BE2C (cell line): ENCODE results near the gene TRIM25.

Source experiments
- DNase-seq: peaks from one replicate; pipeline ENCODE4 v3.0.0-alpha.2; 2020
- H3K27me3 ChIP-seq: fragments of 250-450 bp; sonication (Bioruptor Pico); 2 replicates; pipeline ENCODE4 v1.5.1; 2020; ENCODE audit warnings: mild to moderate bottlenecking
- H3K36me3 ChIP-seq: fragments of 250-450 bp; sonication (Bioruptor Pico); 2 replicates; pipeline ENCODE4 v1.5.1; 2020; ENCODE audit warnings: mild to moderate bottlenecking
- H3K4me1 ChIP-seq: fragments of 250-450 bp; sonication (Bioruptor Pico); 2 replicates; pipeline ENCODE4 v1.5.1; 2020
- H3K4me3 ChIP-seq: 2 replicates; pipeline ENCODE4 v1.5.1; 2011; ENCODE audit warnings: low read depth, low read length
- H3K9me3 ChIP-seq: fragments of 250-450 bp; sonication (Bioruptor Pico); 2 replicates; pipeline ENCODE4 v1.5.1; 2020
- CTCF ChIP-seq: IDR thresholded peaks from 2 replicates; pipeline ENCODE4 v1.5.1; 2012; ENCODE audit warnings: mild to moderate bottlenecking, low read depth, low read length

The TRIM25 gene

DNA sequence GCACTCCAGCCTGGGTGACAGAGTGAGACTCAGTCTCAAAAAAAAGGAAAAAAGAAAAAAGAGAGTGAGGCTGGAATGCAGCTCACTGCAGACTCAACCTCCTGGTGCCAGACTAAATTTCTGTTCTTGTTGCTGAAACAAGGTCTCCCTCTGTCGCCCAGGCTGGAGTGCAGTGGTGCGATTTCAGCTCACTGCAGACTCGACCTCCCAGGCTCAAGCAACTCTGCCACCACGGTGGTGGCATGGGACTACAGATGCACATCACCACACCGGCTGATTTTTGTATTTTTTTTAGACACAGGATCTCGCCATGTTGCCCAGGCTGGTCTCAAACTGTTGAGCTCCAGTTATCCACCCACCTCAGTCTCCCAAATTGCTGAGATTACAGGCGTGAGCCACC lies 34.6 kb downstream of the TRIM25 start:
- no peaks in the 10 kb centered on the region for H3K9me3 ChIP-seq
- no peaks in the 10 kb centered on the region for H3K36me3 ChIP-seq
- peaks cover 24% of the 10 kb centered on the region; the same call in 1 of the 2 replicates for H3K27me3 ChIP-seq
- H3K4me3 ChIP-seq: no peak overlapping the region
- H3K4me1 ChIP-seq: no peaks in the 10 kb centered on the region
- DNase-seq: no peak
- no peak for TF ChIP-seq CTCF

- Histone ChIP-seq H3K27me3 (peaks cover 21% of the 10 kb centered on the region; the same call in 1 of the 2 replicates), H3K4me3 (no peak overlapping the region), H3K9me3 (no peaks in the 10 kb centered on the region), H3K36me3 (no peaks in the 10 kb centered on the region), H3K4me1 (no peaks in the 10 kb centered on the region)
- no peak for DNase-seq
- TF ChIP-seq CTCF: no peak
Measured at GRCh38 chr17:56876766-56877179, 37.1 kb downstream of the TRIM25 start.

DNA sequence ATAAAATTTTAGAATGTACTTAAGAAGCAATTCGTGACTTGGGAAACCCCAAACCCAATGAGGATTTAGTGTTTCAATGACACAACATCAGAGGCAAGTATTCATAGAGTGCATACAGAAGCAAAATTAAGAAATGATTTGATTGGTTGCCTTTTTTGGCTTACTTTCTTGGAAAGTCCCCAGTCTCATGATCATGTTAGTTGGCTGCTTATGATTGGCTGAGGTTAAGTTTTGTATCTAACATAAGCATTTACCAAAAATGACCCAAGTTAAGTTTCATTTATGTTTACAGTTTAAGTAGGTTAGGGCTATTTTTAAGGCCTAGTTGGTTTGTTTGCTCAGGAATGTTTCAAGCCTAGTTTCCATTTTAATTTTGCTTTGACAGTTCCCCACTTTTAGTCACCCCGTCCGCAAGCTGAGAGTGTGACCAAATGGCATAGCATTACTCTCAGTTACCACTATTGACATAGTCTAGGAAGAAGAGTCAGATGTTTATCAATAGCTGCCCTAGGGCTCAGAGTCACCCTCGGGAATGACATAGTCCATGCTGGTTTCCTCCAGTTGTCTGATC lies 43.7 kb downstream of the TRIM25 start:
- no peaks in the 10 kb centered on the region for H3K4me1 ChIP-seq
- no peak for DNase-seq
- H3K9me3 ChIP-seq: no peaks in the 10 kb centered on the region
- peaks cover 15% of the 10 kb centered on the region for H3K27me3 ChIP-seq
- no peak for TF ChIP-seq CTCF
- no peaks in the 10 kb centered on the region for H3K36me3 ChIP-seq
- no peak overlapping the region for H3K4me3 ChIP-seq

- Histone ChIP-seq H3K4me3 (no peak overlapping the region), H3K27me3 (peaks cover 21% of the 10 kb centered on the region), H3K36me3 (no peaks in the 10 kb centered on the region), H3K4me1 (no peaks in the 10 kb centered on the region), H3K9me3 (no peaks in the 10 kb centered on the region)
- no peak for TF ChIP-seq CTCF
- DNase-seq: no peak
Measured at GRCh38 chr17:56868716-56869115, 45.1 kb downstream of the TRIM25 start.

DNA sequence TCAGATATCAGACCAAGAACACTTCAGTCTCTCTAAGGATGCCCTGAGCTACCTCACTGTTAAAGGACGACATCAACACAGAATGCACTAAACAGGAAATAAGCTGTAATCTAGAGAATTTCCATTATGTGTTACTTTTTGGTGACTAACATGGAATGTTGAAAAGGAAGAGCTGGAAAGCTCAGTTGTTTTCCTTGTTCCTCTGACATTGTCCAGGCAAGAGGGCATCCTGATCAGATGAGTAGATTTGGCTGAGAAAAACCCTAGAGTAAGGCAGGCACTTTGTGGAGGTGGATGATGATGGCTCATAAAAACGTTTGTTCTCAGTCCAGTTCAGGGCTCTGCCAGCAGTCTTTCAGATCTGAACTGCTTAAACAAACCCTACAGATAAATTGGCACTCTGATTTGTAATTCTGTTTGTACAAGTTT lies 45.9 kb downstream of the TRIM25 start:
- peaks cover 26% of the 10 kb centered on the region for H3K27me3 ChIP-seq
- DNase-seq: no peak
- no peak for TF ChIP-seq CTCF

DNA sequence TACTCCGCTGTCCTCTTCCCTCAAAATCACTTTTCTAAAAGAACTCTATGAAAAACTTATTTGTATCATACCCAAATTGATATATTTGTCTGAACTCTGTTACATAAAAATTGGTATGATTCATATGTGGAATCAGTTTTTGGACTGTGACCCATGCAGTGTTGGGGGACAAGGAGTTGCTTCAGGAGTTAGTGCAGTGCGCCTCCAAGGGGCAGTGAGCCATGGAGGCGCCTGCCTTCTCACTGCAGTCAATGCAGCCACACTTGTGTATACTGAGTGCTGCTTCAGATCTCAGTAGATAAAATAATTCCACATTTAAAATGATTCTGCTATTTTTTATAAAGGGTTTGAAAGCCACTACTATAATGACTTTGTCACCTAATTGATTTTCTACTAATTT lies 47.4 kb downstream of the TRIM25 start:
- peak; percentile 29 for TF ChIP-seq CTCF
- Histone ChIP-seq H3K27me3 (peaks cover 39% of the 10 kb centered on the region), H3K9me3 (no peaks in the 10 kb centered on the region), H3K4me1 (no peaks in the 10 kb centered on the region), H3K4me3 (no peak overlapping the region), H3K36me3 (no peaks in the 10 kb centered on the region)
- no peak for DNase-seq

More for the DNA sequence above, 45.9 kb downstream of the TRIM25 start:
- no peaks in the 10 kb centered on the region for H3K9me3 ChIP-seq
- no peak overlapping the region for H3K4me3 ChIP-seq
- no peaks in the 10 kb centered on the region for H3K36me3 ChIP-seq
- H3K4me1 ChIP-seq: no peaks in the 10 kb centered on the region
